OCI-LY3 (cell line): Measurements from ENCODE around the gene FLRT1.

ENCODE experiments used
- H2AFZ ChIP-seq: fragments of 200-600, 300-600 bp; shearing (Covaris generic); 2 replicates; pipeline ENCODE4 v1.6.0; 2014; ENCODE audit warnings: antibody characterized with exemption, low read depth, low read length
- H3K27ac ChIP-seq: fragments of 200-600, 300-600 bp; sonication (generic); 2 replicates; pipeline ENCODE4 v1.5.1; 2014; ENCODE audit warnings: mild to moderate bottlenecking, low read length, moderate library complexity, mixed read lengths
- H3K27me3 ChIP-seq: fragments of 200-600, 300-600 bp; sonication (generic); 2 replicates; pipeline ENCODE4 v1.6.1; 2014; ENCODE audit warnings: low read depth, low read length, mixed read lengths
- H3K36me3 ChIP-seq: fragments of 200-600, 300-600 bp; sonication (generic); replicated peaks from 2 replicates; pipeline ENCODE3; 2014; ENCODE audit warnings: low read depth, low read length, mixed read lengths
- H3K4me1 ChIP-seq: fragments of 300-600, 200-600 bp; sonication (generic); 2 replicates; pipeline ENCODE4 v1.6.1; 2014; ENCODE audit warnings: low read length, mixed read lengths
- H3K4me2 ChIP-seq: fragments of 200-600, 300-600 bp; sonication (generic); 2 replicates; pipeline ENCODE4 v1.6.1; 2014; ENCODE audit warnings: low read length, mixed read lengths
- H3K4me3 ChIP-seq: fragments of 300-600, 200-600 bp; sonication (generic); 2 replicates; pipeline ENCODE4 v1.5.1; 2014; ENCODE audit warnings: antibody characterized with exemption, mild to moderate bottlenecking, low read length, moderate library complexity
- H3K79me2 ChIP-seq: fragments of 300-600, 200-600 bp; shearing (Covaris generic); 2 replicates; pipeline ENCODE4 v1.6.1; 2014; ENCODE audit warnings: mild to moderate bottlenecking, low read length, mixed read lengths
- H3K9ac ChIP-seq: fragments of 300-600, 200-600 bp; shearing (Covaris generic); 2 replicates; pipeline ENCODE4 v1.6.0; 2014; ENCODE audit warnings: mild to moderate bottlenecking, low read length, moderate library complexity
- H3K9me3 ChIP-seq: fragments of 200-600, 300-600 bp; shearing (Covaris generic); 2 replicates; pipeline ENCODE4 v1.6.1; 2014; ENCODE audit warnings: low read length, mixed read lengths; ENCODE audit not compliant: insufficient read depth
- H4K20me1 ChIP-seq: fragments of 200-600, 300-600 bp; sonication (generic); 2 replicates; pipeline ENCODE4 v1.6.1; 2016; ENCODE audit warnings: low read length, mixed read lengths; ENCODE audit not compliant: insufficient read depth
- EZH2phosphoT487 ChIP-seq: fragments of 200-600 bp; shearing (Covaris generic); IDR thresholded peaks from 2 replicates; pipeline ENCODE4 v1.6.1; 2018; ENCODE audit warnings: antibody characterized with exemption, mixed run types, low read depth
- TF ChIP-seq, protein P1 (sequence below): fragments of 200-600, 300-600 bp; sonication (generic); IDR thresholded peaks from 2 replicates; pipeline ENCODE4 v1.5.1; 2014; ENCODE audit warnings: antibody characterized with exemption, low read length, low read depth

FLRT1 gene

DNA sequence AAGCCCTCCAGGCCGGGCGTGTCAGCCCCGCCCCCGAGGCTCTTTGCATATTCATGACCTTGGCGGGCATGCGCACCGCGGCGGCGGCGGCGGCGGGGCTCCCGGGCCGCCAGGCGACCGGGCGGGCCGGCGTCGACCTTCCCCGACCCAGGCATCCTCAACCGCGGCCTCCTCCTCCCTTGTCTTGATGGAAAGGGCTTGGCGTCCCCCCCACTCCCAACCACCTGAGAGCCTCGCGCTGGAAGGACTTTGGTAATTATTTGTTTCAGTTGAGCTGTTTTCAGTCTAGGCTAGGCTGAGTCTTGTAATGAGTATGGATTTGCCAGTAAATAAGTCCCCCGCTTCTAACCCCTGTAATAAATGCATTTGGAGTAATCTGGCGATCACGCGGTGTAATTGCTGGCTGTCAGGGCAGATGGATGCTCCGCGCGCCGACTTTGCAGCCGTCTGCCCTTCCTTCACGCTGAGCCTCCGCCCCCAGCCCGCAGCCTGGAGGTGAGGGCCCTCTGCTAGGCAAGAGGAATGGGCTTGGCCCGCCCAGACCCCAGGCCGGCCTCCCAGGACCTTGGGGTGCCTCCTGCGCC, 25.2 kb downstream of the FLRT1 start:
- H3K4me2 ChIP-seq: peak overlapping the region; percentile 93
- H3K9ac ChIP-seq: peak overlapping the region; percentile 53
- H3K27me3 ChIP-seq: peaks cover 8% of the 10 kb centered on the region; the same call in 1 of the 2 replicates

DNA sequence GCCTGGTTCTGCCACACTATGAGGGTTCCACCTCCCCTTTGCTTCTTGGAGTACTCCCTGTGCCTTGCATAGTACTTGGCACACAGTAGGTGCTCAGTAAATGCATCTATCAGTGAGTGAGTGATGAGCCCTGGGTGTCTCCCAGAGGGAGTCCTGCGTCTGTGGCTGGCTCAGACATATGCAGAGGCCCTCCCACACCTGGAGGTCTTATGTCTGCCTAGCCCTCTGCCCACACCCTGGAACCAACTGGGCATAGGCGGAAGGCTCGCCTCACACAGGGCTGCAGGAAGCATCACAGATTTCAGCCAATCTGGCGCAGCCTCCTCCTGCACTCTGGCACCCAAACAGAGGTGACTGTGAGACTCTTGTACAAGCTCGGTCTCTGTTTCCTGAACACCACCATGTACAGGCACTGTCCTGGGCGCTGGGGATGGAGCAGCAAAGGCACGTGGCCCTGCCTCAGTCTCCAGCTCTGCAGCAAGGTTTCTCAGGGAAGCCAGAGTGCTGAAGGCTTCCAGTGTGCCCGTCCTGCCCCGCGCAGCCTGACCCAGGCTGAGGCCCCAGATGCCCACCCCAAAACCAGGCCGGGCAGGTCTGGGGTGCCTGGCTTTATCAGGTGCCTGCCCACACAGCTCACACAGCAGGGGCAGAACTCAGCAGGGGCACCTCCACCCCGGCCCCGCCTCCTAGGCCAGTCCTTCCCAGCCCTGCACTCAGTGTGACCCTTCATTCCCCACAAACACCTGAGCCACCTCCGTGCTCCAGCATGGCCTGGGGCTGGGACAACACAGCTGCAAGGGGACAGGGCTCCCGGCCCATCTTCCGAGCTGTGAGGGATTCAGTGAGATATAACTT, 26.7 kb downstream of the FLRT1 start:
- Histone ChIP-seq H2AFZ (no peak overlapping the region), H3K27me3 (peaks cover 8% of the 10 kb centered on the region; the same call in 1 of the 2 replicates), H3K4me1 (peaks cover 4% of the 10 kb centered on the region; the same call in 1 of the 2 replicates), H3K36me3 (no peaks in the 10 kb centered on the region), H3K79me2 (no peaks in the 10 kb centered on the region), H4K20me1 (0 out of 2 replicates have a peak, but pooled peaks cover 13% of the 10 kb centered on the region), H3K4me3 (no peak overlapping the region), H3K4me2 (no peak overlapping the region), H3K27ac (no peak overlapping the region), H3K9me3 (no peaks in the 10 kb centered on the region), H3K9ac (no peak overlapping the region)
- TF ChIP-seq, protein P1, sequence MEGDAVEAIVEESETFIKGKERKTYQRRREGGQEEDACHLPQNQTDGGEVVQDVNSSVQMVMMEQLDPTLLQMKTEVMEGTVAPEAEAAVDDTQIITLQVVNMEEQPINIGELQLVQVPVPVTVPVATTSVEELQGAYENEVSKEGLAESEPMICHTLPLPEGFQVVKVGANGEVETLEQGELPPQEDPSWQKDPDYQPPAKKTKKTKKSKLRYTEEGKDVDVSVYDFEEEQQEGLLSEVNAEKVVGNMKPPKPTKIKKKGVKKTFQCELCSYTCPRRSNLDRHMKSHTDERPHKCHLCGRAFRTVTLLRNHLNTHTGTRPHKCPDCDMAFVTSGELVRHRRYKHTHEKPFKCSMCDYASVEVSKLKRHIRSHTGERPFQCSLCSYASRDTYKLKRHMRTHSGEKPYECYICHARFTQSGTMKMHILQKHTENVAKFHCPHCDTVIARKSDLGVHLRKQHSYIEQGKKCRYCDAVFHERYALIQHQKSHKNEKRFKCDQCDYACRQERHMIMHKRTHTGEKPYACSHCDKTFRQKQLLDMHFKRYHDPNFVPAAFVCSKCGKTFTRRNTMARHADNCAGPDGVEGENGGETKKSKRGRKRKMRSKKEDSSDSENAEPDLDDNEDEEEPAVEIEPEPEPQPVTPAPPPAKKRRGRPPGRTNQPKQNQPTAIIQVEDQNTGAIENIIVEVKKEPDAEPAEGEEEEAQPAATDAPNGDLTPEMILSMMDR: no peak
- TF ChIP-seq EZH2phosphoT487: no peak

More for the DNA sequence above, 25.2 kb downstream of the FLRT1 start:
- no peaks in the 10 kb centered on the region for H3K9me3 ChIP-seq
- TF ChIP-seq, protein P1: no peak
- no peak for TF ChIP-seq EZH2phosphoT487
- H3K4me3 ChIP-seq: peak overlapping the region; percentile 79
- H3K79me2 ChIP-seq: no peaks in the 10 kb centered on the region
- no peak overlapping the region for H3K27ac ChIP-seq
- H3K4me1 ChIP-seq: peaks cover 4% of the 10 kb centered on the region; the same call in 1 of the 2 replicates
- H2AFZ ChIP-seq: peak overlapping the region; percentile 50; the same call in 1 of the 2 replicates
- no peaks in the 10 kb centered on the region for H3K36me3 ChIP-seq
- 0 out of 2 replicates have a peak, but pooled peaks cover 13% of the 10 kb centered on the region for H4K20me1 ChIP-seq

DNA sequence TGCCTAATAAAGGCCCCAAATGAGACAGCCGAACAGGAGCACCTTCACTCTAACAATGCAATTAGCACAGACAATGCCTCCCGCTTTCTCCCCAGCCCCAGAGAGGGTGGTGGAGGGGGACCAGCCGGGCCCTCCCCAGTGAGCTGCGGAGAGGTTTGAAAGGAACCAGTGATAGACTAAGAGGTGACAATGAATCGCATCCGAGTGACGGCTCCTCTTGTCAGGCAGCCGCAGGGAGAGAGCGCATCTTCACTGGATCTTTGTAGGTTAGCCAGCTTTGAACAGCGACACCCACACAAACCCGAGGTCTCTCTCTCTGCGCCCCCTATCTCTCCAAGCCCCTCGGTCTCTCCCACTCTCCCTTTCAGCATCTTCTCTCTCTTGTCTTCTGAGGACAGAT, 28.0 kb downstream of the FLRT1 start:
- H3K4me2 ChIP-seq: no peak overlapping the region
- H3K27ac ChIP-seq: no peak overlapping the region
- H3K9ac ChIP-seq: no peak overlapping the region
- H3K4me3 ChIP-seq: no peak overlapping the region
- H3K36me3 ChIP-seq: no peaks in the 10 kb centered on the region
- peaks cover 8% of the 10 kb centered on the region; the same call in 1 of the 2 replicates for H3K27me3 ChIP-seq
- 0 out of 2 replicates have a peak, but pooled peaks cover 13% of the 10 kb centered on the region for H4K20me1 ChIP-seq
- H3K79me2 ChIP-seq: no peaks in the 10 kb centered on the region
- no peak for TF ChIP-seq EZH2phosphoT487
- TF ChIP-seq, protein P1: no peak
- H3K9me3 ChIP-seq: no peaks in the 10 kb centered on the region
- peaks cover 4% of the 10 kb centered on the region; the same call in 1 of the 2 replicates for H3K4me1 ChIP-seq
- no peak overlapping the region for H2AFZ ChIP-seq
